HG03135 (cell line): ENCODE data around the gene GTF2IRD1.
"Not testable (repeated sequence)": the region's sequence is repeated elsewhere in the genome, so short reads cannot be mapped to it uniquely, and the experiment has no call there.

ENCODE experiments used
- ATAC-seq: cut with Tn5 transposase; IDR thresholded peaks from one replicate; pipeline ENCODE4 v1.9.1; 2021; ENCODE audit warnings: mild to moderate bottlenecking, moderate library complexity; ENCODE audit not compliant: unreplicated experiment

GTF2IRD1 gene, protein sequence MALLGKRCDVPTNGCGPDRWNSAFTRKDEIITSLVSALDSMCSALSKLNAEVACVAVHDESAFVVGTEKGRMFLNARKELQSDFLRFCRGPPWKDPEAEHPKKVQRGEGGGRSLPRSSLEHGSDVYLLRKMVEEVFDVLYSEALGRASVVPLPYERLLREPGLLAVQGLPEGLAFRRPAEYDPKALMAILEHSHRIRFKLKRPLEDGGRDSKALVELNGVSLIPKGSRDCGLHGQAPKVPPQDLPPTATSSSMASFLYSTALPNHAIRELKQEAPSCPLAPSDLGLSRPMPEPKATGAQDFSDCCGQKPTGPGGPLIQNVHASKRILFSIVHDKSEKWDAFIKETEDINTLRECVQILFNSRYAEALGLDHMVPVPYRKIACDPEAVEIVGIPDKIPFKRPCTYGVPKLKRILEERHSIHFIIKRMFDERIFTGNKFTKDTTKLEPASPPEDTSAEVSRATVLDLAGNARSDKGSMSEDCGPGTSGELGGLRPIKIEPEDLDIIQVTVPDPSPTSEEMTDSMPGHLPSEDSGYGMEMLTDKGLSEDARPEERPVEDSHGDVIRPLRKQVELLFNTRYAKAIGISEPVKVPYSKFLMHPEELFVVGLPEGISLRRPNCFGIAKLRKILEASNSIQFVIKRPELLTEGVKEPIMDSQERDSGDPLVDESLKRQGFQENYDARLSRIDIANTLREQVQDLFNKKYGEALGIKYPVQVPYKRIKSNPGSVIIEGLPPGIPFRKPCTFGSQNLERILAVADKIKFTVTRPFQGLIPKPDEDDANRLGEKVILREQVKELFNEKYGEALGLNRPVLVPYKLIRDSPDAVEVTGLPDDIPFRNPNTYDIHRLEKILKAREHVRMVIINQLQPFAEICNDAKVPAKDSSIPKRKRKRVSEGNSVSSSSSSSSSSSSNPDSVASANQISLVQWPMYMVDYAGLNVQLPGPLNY

DNA sequence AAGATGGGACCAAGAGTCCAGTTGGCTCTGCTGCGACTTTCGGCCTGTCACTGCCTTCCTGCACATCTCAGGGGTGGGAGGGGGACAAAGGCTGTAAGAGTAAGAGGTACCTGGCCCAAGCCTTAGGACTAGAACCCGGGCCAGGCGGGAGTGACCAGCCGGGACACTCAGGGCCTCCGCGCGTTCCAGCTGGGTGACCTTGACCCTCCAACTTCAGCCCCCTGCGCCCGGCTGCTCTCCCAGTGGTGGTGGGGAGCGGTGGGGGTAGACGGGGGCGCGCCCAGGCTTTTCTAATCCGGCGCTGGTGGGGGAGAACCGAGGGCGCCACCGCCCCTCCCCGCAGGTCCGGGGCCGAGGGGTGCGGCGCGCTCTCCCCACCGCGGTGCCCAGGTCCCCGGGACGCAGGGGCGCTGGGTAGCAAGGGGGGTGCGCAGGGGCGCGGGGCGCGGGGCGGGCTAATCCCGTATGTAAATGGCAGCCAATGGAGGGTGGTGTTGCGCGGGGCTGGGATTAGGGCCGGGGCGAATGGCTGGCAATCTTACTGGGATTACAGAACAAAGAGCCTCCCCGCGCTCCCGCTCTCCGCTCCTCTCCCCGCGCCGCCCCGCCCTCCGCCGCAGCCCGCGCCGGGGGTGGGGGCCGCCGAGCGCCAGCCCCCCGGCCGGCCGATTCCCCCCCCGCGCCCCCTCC lies at the start of gene GTF2IRD1:
Gene GTF2IRD1 (plus strand): TSS at position 585 of the 690 bp plus-strand sequence. CDS start 54,175 bp downstream, outside the sequence.
- no peak for ATAC-seq

DNA sequence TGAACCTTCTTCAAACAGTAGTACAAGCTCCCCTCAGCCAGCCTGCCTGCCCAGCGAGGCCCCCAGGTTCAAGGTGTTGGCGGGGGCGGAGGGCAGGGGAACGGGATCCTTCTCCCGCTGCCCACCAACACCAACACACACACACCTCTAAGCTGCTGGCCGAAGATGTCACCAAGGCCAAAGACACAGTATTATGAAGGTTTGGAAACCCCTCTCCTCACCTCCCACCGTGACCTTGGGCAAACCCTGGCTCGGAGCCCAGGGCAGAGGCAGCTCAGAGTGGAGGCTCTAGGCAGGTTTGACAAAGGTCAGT lies 49.4 kb upstream of the GTF2IRD1 start:
- ATAC-seq: no peak

DNA sequence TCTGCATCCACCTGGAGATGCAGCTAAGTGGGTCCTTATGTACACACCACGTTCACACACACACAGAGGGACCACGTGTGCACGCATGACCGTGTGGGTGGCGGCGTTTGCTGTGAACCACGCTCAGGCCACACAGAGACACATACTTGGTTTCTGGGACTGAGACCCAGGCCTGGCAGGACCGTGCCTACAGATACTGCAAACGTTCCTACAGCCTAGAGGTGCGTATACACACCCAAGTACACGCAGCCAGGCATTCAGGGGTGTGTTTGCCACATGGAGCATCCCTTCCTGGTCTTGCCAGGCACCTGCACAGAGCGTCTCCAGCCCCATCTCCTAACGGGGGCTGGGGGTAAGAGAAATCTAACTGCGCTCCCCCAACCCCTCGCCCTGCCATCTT lies 49.0 kb upstream of the GTF2IRD1 start:
- no peak for ATAC-seq

DNA sequence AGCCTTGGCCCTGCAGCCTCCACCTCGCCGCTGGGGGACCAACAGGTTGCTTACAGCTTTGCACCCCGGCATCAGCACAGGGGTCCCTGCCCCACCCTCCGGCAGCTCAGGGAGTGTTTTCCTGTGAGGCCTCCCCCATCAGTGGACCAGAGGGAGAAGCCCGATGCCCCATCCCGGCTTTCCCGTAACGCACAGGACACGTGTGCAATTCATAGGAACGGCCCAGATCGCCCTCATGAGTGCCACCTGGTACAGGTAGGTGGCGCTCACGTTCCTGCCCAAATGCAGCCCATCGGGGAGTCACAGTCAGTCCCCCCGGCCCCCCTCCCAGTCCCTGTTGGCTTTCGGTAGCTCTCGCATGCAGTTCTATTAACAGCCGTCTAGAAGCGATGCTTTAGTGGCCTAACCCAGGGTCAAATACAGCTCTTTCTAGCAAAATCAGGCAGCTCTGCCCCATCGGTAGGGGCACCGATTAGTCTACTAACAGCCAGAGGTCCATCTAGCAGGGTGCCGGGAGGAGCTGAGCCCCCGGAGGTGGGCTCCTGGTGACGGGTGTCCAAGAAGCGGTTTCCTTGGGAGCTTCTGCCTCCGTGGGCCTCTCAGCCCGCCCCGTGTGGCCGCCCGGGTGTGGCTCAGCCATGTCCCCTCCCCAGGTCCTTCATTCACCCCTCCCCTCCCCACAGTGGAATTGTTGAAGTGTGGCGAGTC lies 48.4 kb upstream of the GTF2IRD1 start:
- ATAC-seq: no peak

DNA sequence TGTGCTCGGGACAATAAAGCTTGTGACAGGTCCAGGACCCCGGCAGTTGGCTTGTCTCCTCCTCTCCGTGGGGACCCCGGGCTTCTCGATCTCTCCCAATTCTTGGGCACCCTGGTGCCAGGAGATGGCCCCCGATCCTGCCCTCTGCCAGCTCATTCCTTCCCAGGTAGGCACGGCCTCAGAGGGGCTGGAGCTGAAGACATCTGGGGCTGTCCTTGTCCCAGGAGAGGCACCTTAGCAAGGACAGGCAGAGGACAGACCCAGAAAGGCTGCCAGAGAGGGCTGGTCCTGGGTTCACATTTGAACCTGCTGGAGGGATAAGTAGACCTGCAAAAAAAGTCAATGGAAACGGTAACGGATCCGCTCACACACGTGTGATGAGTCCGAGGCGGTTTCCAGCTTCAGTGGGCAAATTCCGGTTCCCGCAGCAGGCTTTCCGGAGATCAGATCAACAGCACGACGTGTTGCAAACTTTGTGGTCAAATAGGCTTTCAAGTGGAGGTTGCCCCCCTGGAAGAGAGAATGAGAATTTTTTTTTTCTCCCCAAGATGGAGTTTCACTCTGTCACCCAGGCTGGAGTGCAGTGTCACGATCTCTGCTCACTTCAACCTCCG lies 47.7 kb upstream of the GTF2IRD1 start:
- ATAC-seq: no peak

DNA sequence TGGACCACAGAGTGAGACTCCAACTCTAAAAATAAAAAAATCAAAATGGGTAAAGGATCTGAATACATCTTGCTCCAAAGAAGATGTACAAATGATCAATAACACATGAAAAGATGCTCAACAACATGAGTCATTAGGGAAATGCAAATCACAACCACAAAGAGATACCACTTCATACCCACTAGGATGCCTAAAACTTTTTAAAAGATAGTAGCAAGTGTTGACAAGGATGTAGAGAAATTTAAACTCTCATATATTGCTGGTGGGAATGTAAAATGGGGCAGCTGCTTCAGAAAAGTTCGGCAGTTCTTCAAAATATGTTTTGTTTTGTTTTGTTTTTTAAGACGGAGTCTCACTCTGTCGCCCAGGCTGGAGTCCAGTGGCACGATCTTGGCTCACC lies 45.7 kb upstream of the GTF2IRD1 start:
- ATAC-seq: no peak

DNA sequence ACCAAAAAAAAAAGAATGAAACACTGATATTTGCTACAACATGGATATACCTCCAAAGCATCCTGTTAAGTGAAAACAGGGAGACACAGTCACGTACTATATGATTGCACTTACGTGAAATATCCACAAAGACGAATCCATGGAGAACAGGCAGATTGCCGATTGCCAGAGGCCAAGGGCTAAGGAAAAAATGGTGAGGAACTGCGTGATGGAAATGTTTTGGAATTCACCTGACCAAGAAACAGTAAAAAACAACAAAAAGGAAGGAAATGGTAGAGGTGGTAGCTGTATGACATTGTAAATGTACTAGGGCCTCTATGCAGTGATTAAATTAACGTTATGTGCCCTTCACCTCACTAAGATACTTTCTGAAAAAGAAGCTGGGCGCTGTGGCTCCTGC lies 44.1 kb upstream of the GTF2IRD1 start:
- no peak for ATAC-seq

DNA sequence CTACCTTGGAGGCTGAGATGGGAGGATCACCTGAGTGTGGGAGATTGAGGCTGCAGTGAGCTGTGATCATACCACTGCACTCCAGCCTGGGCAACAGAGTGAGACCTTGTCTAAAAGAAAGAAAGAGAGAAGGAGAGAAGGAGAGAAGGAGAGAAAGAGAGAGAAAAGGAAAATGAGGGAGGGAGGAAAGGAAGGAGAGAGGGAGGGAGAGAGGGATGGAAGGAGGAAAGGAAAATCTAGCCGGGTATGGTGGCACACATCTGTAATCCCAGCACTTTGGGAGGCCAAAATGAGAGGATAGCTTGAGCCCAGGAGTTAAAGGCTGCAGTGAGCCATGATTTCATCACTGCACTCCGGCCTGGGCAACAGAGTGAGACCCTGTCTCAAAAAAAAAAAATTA lies 42.9 kb upstream of the GTF2IRD1 start:
- ATAC-seq: no peak

DNA sequence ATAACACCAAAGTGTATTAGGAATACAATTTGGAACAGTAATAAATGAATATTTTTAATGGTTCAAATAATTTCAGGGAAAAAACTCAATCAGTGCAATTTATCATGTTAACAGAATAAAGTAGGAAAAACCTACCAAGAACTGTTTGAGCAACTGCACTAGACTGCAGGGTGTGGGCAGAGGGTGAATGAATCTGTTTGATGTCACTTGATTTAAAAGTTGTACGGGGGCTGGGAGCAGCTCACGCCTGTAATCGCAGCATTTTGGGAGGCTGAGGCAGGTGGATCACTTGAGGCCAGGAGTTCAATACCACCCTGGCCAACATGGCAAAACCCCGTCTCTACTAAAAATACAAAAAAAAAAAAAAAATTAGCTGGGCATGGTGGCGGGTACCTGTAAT lies 42.1 kb upstream of the GTF2IRD1 start:
- ATAC-seq: not testable (repeated sequence)

DNA sequence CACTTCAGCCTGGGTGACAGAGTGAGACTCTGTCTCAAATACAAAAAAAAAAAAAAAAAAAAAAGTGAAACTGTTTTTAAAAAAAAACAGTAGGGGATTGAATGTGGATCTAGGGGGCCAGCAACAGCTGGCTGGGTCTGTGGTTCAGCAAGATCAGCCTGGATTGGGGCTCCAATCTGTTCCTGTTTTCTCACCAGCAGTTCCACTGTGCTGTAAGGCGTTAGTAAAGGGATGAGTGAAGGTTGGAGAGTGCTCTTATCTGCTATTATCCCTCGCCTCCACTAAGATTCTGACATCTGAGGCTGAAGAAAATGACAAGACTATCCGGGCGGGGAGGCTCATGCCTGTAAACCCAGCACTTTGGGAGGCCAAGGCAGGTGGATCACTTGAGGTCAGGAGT lies 41.6 kb upstream of the GTF2IRD1 start:
- ATAC-seq: no peak

DNA sequence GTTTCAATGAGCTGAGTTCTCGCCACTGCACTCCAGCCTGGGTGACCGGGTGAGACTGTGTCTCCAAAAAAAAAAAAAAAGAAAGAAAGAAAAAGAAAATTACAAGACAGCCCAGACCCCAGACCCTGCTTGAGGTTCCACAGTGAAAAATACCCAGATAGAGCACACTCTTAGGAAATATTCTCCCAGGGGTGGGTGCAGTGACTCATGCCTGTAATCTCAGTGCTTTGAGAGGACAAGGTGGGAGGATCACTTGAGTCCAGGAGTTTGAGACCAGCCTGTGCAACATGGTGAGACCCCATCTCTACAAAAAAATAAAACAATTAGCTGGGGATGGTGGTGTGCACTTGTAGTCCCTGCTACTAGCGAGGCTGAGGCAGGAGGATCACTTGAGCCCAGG lies 41.1 kb upstream of the GTF2IRD1 start:
- ATAC-seq: no peak

DNA sequence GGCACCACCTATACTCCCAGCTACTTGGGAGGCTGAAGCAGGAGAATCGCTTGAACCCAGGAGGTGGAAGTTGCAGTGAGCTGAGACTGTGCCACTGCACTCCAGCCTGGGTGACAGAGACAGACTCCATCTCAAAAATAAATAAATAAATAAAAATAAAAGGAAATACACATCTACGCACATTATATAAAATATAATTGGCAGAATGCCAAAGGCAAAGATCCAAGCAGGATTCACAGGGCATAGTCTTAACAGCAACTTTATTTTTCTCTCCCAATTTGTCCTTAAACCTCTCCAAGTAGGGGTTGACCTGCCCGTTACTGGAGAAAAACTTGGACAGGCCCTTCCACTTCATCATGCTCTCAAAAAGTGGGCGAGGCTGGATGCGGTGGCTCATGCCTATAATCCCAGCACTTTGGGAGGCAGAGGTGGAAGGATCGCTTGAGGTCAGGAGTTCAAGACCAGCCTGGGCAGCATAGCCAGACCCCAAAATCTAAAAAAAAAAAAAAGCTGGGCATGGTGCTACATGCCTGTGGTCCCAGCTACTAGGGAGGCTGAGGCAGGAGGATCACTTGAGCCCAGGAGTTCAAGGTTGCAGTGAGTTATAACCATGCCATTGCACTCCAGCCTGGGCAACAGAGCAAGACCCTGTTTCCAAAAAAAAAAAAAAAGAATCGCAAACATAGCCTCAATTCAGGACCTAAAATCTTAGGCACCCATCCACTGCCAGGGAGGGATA lies 38.9 kb upstream of the GTF2IRD1 start:
- ATAC-seq: not testable (repeated sequence)

DNA sequence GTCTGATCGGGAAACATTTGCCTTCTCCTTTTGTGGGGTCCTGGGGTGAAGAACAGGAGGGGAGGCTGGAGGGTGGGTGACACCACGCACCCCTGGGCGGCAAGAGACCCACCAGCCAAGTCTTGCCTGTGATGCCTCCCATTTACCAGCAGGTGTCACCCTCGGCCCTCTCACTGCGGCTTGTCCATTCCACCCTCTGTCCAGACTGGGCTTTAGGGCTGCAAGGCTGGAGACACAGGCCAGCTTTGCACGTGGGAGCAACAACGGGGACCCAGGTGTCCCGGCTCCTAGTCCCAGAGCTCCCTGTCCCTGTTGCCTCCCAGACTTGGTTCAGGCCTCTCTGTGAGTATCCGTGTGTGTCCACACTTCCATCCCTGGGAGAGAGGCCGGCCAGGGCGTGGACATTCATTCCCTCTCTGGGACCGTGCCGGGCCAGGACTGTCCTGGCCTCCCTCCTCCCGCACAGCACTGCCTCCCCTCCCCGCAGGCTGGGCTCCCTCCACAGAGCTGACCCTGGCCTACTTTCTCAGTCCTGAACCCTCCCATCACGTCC lies 36.2 kb upstream of the GTF2IRD1 start:
- ATAC-seq: no peak

DNA sequence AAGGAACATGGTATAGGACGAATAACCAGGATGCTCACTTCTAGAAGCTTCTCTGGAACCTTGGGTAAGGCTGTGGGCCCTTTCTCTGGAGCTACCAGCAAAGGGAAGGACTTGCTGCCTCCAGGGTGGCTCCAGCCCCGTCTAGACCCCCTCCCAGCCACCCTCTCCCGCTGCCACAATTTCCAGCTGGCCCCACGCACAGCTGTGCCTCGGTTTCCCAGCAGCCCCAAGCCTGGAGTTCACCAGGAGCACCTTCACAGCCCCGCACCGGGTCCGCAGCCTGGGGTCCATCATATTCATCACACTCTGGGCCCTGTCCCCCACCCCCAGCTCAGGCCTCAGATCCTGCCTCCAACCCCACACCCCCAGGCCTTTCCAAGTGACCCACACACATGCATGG lies 35.6 kb upstream of the GTF2IRD1 start:
- ATAC-seq: no peak

DNA sequence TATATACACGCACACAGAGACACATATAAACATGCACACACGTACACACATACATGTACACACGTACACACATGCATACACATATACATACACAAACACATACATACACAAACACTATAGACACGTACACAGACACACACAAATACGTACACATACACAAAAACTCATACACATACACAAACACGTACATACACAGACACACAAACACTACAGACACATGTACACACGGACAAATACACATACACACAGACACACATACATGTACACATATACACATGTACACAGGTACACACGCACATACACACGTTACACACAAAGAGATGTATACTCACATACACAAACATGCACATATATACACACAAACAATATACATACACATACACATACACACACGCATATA lies 35.2 kb upstream of the GTF2IRD1 start:
- no peak for ATAC-seq

DNA sequence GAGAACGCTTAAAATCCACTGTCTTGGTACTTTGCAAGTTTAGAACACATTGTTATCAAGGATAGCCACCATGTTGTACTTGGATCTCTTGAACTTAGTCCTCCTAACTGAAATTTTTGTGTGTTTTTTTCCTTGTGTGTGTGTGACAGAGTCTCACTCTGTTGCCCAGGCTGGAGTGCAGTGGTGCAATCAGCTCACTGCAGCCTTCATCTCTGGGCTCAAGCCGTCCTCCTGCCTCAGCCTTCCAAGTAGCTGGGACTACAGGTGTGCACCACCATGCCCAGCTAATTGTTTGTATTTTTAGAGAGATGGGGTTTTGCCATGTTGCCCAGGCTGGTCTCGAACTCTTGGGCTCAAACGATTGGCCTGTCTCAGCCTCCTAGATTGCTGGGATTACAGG lies 34.5 kb upstream of the GTF2IRD1 start:
- ATAC-seq: not testable (repeated sequence)

DNA sequence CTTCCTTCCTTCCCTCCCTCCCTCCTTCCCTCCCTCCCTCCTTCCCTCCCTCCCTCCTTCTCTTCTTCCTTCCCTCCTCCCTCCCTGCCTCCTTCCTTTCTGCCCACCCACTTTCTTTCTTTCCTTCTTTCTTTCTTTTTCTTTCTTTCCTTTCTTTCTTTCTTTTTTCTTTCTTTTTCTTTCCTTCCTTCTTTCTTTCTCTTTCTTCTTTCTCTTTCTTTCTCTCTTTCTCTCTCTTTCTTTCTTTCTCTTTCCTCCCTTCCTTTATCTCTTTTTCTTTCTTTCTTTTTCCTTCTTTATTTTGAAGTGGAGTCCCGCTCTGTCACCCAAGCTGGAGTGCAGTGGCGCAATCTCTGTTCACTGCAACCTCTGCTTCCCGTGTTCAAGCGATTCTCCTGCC lies 33.7 kb upstream of the GTF2IRD1 start:
- ATAC-seq: no peak

DNA sequence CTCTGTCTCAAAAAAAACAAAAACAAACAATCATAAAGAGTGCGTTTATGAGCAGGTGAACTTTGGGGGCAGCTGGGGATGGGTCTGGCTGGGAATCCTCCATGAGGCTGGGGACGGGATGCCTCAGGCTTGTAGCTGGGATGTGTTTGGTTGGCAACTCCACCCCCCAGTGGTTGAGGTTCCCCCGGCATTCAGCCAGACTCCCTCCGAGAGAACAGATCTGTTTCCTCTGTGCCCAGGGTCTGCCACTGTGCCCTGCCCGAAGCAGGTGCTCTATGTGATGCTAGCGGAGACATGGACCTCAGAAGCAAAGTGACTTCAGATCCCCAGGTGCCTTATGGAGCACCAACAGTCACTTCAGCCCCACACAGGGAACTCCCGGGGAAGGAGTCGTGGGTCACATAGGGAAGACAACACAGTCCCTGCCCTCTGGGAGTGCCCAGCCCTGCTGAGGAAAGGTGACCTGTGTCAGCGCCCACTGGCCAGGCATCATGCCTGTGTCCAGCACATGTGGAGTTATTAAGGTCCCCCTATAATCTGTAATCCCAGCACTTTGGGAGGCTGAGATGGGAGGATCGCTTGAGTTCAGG lies 29.3 kb upstream of the GTF2IRD1 start:
- no peak for ATAC-seq

DNA sequence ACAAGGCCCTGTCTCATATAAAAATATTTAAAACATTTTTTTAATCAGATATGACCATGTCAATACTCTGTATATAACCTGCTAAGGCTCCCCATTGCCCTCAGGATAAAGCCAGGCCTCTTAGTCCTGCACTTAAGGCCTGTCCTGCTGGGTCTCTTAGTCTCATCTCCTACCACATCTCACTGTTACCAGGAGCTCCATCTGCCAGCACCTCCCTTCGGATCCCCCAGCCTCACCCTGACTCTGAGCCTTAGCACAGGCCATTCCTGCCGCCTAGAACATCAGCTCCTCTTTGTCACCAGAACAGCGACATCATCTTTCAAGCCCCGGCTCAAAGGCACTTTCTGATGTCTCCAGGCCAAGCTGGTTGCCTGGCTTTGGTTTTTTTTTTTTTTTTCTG lies 25.7 kb upstream of the GTF2IRD1 start:
- ATAC-seq: no peak
